Stimulated activated naive CD8-positive, alpha-beta T cell treated with anti-CD3 and anti-CD28 coated beads, Interleukin-15, Interleukin-2, amounts not matched to agents 100 U/mL and 50 U/mL, for 24 hours (primary cell): Measurements from ENCODE around the gene C3orf22.
A peak's percentile ranks its signal among the peaks of the same experiment; 100 is the strongest.

ENCODE experiments used
- ATAC-seq: fragments of 150-1000 bp; cut with Tn5 transposase; one replicate; pipeline ENCODE4 v1.10.0; 2021
- DNase-seq: peaks from one replicate; pipeline ENCODE4 v3.0.0; 2021

The C3orf22 gene

GRCh38 chr3:126527006-126527405, 31.7 kb downstream of the C3orf22 start:
- no peak for DNase-seq
- ATAC-seq = no peak

GRCh38 chr3:126526668-126527005, 32.1 kb downstream of the C3orf22 start:
- ATAC-seq (no peak), DNase-seq (no peak)

GRCh38 chr3:126525853-126526667, 32.7 kb downstream of the C3orf22 start:
- DNase-seq (no peak), ATAC-seq (no peak)

- DNase-seq (no peak), ATAC-seq (no peak)
Measured at GRCh38 chr3:126525091-126525852, 33.5 kb downstream of the C3orf22 start.

- DNase-seq = peak; percentile 8
- ATAC-seq = no peak
Measured at GRCh38 chr3:126524429-126524988, 34.2 kb downstream of the C3orf22 start.

- ATAC-seq (peak; percentile 29), DNase-seq (no peak)
Measured at GRCh38 chr3:126523745-126524428, 34.8 kb downstream of the C3orf22 start, which contains the start of gene CHST13. CHST13 (plus strand) TSS chr3:126524155; CDS start chr3:126524333, 178 bp downstream.

GRCh38 chr3:126522363-126522788, 36.4 kb downstream of the C3orf22 start:
- DNase-seq = peak; percentile 47
- ATAC-seq = no peak

- ATAC-seq (no peak), DNase-seq (no peak)
Measured at GRCh38 chr3:126521122-126521891, 37.4 kb downstream of the C3orf22 start.

- DNase-seq = no peak
Measured at GRCh38 chr3:126519506-126520455, 39.0 kb downstream of the C3orf22 start.

GRCh38 chr3:126518779-126519177, 40.0 kb downstream of the C3orf22 start:
- no peak for ATAC-seq
- no peak for DNase-seq

More at GRCh38 chr3:126519506-126520455, 39.0 kb downstream of the C3orf22 start:
- ATAC-seq = no peak

- no peak for ATAC-seq
Measured at GRCh38 chr3:126517986-126518778, 40.5 kb downstream of the C3orf22 start.

GRCh38 chr3:126517291-126517951, 41.3 kb downstream of the C3orf22 start, which contains the start of gene UROC1:
UROC1 (minus strand) TSS chr3:126517773; CDS start chr3:126517719, 54 bp downstream.
- no peak for DNase-seq
- ATAC-seq = no peak

More at GRCh38 chr3:126517986-126518778, 40.5 kb downstream of the C3orf22 start:
- DNase-seq = no peak

- no peak for ATAC-seq
- no peak for DNase-seq
Measured at GRCh38 chr3:126516936-126517290, 41.8 kb downstream of the C3orf22 start.

- DNase-seq (no peak), ATAC-seq (no peak)
Measured at GRCh38 chr3:126516152-126516935, 42.4 kb downstream of the C3orf22 start.

- no peak for ATAC-seq
- no peak for DNase-seq
Measured at GRCh38 chr3:126515066-126515706, 43.5 kb downstream of the C3orf22 start.

GRCh38 chr3:126514161-126514560, 44.6 kb downstream of the C3orf22 start:
- ATAC-seq (no peak), DNase-seq (no peak)

GRCh38 chr3:126512916-126513650, 45.6 kb downstream of the C3orf22 start:
- ATAC-seq (no peak), DNase-seq (no peak)
